HCT116 (cell line): ENCODE measurements around the gene TMEM184A. TPM values are rescaled to one million over a fixed set of nuclear protein-coding genes. Genes with fewer than 3 reads are reported as not detected.
A peak's percentile ranks its signal among the peaks of the same experiment; 100 is the strongest.

Experiments used
- ATAC-seq: fragments of 200-7000 bp; cut with Tn5 transposase; 2 replicates; pipeline ENCODE4 v1.9.1; 2020; ENCODE audit warnings: mild to moderate bottlenecking, moderate library complexity
- BruUV-seq: library from RNA; stranded (reverse); fragments of 400-500 nt; replicated peaks from 2 replicates; lab custom pipeline; 2021; lab: Mats Ljungman, UMichigan
- CTCF ChIA-PET: fragments of 300-600 bp; sonication (Branson Sonifier 250); formaldehyde crosslinking; loops from one replicate; lab custom pipeline; 2021; ENCODE audit warnings: antibody characterized with exemption; lab: Charles Lee
- POLR2A ChIA-PET: fragments of 300-600, 350-600 bp; sonication (Branson Sonifier 250); formaldehyde crosslinking; loops from one replicate; lab custom pipeline; 2021; ENCODE audit warnings: antibody characterized with exemption; lab: Charles Lee
- RAD21 ChIA-PET, 2 experiments: fragments of 300-600 bp; sonication (Branson Sonifier 250); formaldehyde crosslinking; loops; one replicate each; lab custom pipeline; 2023; ENCODE audit warnings: low total read pairs in 2 of 2; ENCODE audit not compliant: uncharacterized antibody in 2 of 2, unreplicated experiment in 2 of 2, low non-redundant PET in 1 of 2; lab: Charles Lee
- DNase-seq: peaks from one replicate; pipeline ENCODE4 v3.0.0-alpha.2; 2010; ENCODE audit warnings: low read depth, low spot score
- H2AFZ ChIP-seq: fragments of 200-600 bp; shearing (Covaris generic), sonication (generic); 2 replicates; pipeline ENCODE4 v1.6.1; 2017; ENCODE audit warnings: low read depth, mixed run types, mixed read lengths, antibody characterized with exemption, low read length; ENCODE audit not compliant: poor library complexity, severe bottlenecking
- H3K27ac ChIP-seq: 2 replicates; pipeline ENCODE4 v1.5.1; 2012; ENCODE audit warnings: low read depth, low read length
- H3K27me3 ChIP-seq: fragments of 200-600 bp; sonication (generic); 2 replicates; pipeline ENCODE4 v1.6.1; 2016; ENCODE audit warnings: mixed run types, low read length, mixed read lengths; ENCODE audit not compliant: insufficient read depth
- H3K36me3 ChIP-seq, 2 experiments: fragments of 200-500 bp in 1 of 2; fragments of 200-600 bp in 1 of 2; sonication (Bioruptor generic) in 1 of 2; sonication (generic) in 1 of 2; 2 replicates each; pipeline versions ENCODE4 v1.5.1 to v1.6.1; 2014 to 2016; ENCODE audit warnings: low read length in 2 of 2, inconsistent platforms in 1 of 2, mixed read lengths in 1 of 2, mixed run types in 1 of 2; ENCODE audit not compliant: insufficient read depth in 2 of 2, control insufficient read depth in 1 of 2
- H3K4me1 ChIP-seq, 2 experiments: fragments of 200-600 bp in 1 of 2; sonication (generic) in 1 of 2; 2 replicates each; pipeline versions ENCODE4 v1.5.1 to v1.6.1; 2012 to 2017; ENCODE audit warnings: low read length in 2 of 2, inconsistent platforms in 1 of 2, mild to moderate bottlenecking in 1 of 2, mixed read lengths in 1 of 2, mixed run types in 1 of 2, moderate library complexity in 1 of 2; ENCODE audit not compliant: insufficient read depth in 2 of 2, control insufficient read depth in 1 of 2
- H3K4me2 ChIP-seq: fragments of 200-600 bp; sonication (generic); 2 replicates; pipeline ENCODE4 v1.6.1; 2017; ENCODE audit warnings: mixed run types, low read length, mixed read lengths
- H3K4me3 ChIP-seq, 2 experiments: fragments of 200-600 bp in 1 of 2; sonication (generic) in 1 of 2; replicated peaks in 1 of 2; 2 replicates each; pipeline ENCODE4 v1.5.1; 2011 to 2016; ENCODE audit warnings: low read length in 2 of 2, control low read depth in 1 of 2, low read depth in 1 of 2, mild to moderate bottlenecking in 1 of 2, mixed read lengths in 1 of 2, mixed run types in 1 of 2
- H3K79me2 ChIP-seq: fragments of 200-600 bp; sonication (generic); 2 replicates; pipeline ENCODE4 v1.6.1; 2017; ENCODE audit warnings: mild to moderate bottlenecking, mixed run types, low read length, moderate library complexity, mixed read lengths; ENCODE audit not compliant: insufficient read depth
- H3K9ac ChIP-seq: fragments of 200-600 bp; sonication (generic); 2 replicates; pipeline ENCODE4 v1.6.1; 2016; ENCODE audit warnings: low read length, mixed read lengths
- H3K9me2 ChIP-seq: fragments of 200-600 bp; sonication (generic), shearing (Covaris generic); 2 replicates; pipeline ENCODE4 v1.6.1; 2017; ENCODE audit warnings: mixed run types, mild to moderate bottlenecking, moderate library complexity; ENCODE audit not compliant: insufficient read depth
- H3K9me3 ChIP-seq, 2 experiments: fragments of 200-500 bp in 1 of 2; fragments of 200-600 bp in 1 of 2; sonication (Bioruptor generic) in 1 of 2; sonication (generic) in 1 of 2; 2 replicates each; pipeline ENCODE4 v1.6.1; 2014 to 2017; ENCODE audit warnings: low read length in 2 of 2, mixed read lengths in 2 of 2, inconsistent platforms in 1 of 2, low read depth in 1 of 2, mild to moderate bottlenecking in 1 of 2, mixed run types in 1 of 2, moderate library complexity in 1 of 2; ENCODE audit not compliant: control insufficient read depth in 1 of 2, insufficient read depth in 1 of 2
- H4K20me1 ChIP-seq: fragments of 200-600 bp; sonication (generic), shearing (Covaris generic); 2 replicates; pipeline ENCODE4 v1.6.1; 2017; ENCODE audit warnings: mixed run types, mild to moderate bottlenecking, moderate library complexity; ENCODE audit not compliant: insufficient read depth
- CBX3 ChIP-seq: IDR thresholded peaks from 2 replicates; pipeline ENCODE4 v1.6.1; 2012; ENCODE audit warnings: low read depth
- CEBPB ChIP-seq: IDR thresholded peaks from 2 replicates; pipeline ENCODE4 v1.6.1; 2012; ENCODE audit warnings: low read depth
- CTCF ChIP-seq, 3 experiments: fragments of 200-600 bp in 1 of 3; sonication (generic) in 1 of 3; IDR thresholded peaks in 2 of 3; conservative IDR thresholded peaks in 1 of 3; 2 replicates each; pipeline ENCODE4 v1.5.1; 2012 to 2017; ENCODE audit warnings: low read depth in 2 of 3, low read length in 2 of 3, antibody characterized with exemption in 1 of 3, borderline replicate concordance in 1 of 3, control low read depth in 1 of 3, mild to moderate bottlenecking in 1 of 3, mixed read lengths in 1 of 3, mixed run types in 1 of 3, moderate library complexity in 1 of 3; ENCODE audit not compliant: insufficient read depth in 1 of 3
- ELF1 ChIP-seq: IDR thresholded peaks from 2 replicates; pipeline ENCODE4 v1.6.1; 2012; ENCODE audit warnings: low read depth, borderline replicate concordance
- EZH2 ChIP-seq: fragments of 200-600 bp; sonication (generic); IDR thresholded peaks from 2 replicates; pipeline ENCODE4 v1.6.1; 2017; ENCODE audit warnings: antibody characterized with exemption, mixed run types
- EZH2phosphoT487 ChIP-seq: fragments of 200-600 bp; IDR thresholded peaks from 2 replicates; pipeline ENCODE4 v1.6.1; 2018; ENCODE audit warnings: antibody characterized with exemption, borderline replicate concordance
- POLR2A ChIP-seq: IDR thresholded peaks from 2 replicates; pipeline ENCODE4 v1.7.0; 2011; ENCODE audit warnings: borderline replicate concordance; ENCODE audit not compliant: insufficient read depth, insufficient read length; ENCODE audit errors: extremely low read depth
- REST ChIP-seq: IDR thresholded peaks from 2 replicates; pipeline ENCODE4 v1.6.1; 2012; ENCODE audit warnings: low read depth
- SP1 ChIP-seq: IDR thresholded peaks from 2 replicates; pipeline ENCODE4 v1.6.1; 2012; ENCODE audit warnings: low read depth
- SRF ChIP-seq: IDR thresholded peaks from 2 replicates; pipeline ENCODE4 v1.6.1; 2012; ENCODE audit warnings: low read depth
- TCF7L2 ChIP-seq: IDR thresholded peaks from 2 replicates; pipeline ENCODE4 v1.7.0; 2011; ENCODE audit warnings: borderline replicate concordance, inconsistent platforms; ENCODE audit not compliant: insufficient read depth, insufficient read length; ENCODE audit errors: extremely low read depth
- YY1 ChIP-seq: IDR thresholded peaks from 2 replicates; pipeline ENCODE4 v1.6.1; 2011; ENCODE audit warnings: low read length, low read depth, moderate library complexity, mild to moderate bottlenecking; ENCODE audit not compliant: insufficient replicate concordance; ENCODE audit errors: extremely low read depth
- ZBTB33 ChIP-seq: IDR thresholded peaks from 2 replicates; pipeline ENCODE4 v1.6.1; 2011; ENCODE audit warnings: mild to moderate bottlenecking, low read length, moderate library complexity; ENCODE audit not compliant: insufficient replicate concordance; ENCODE audit errors: extremely low read depth
- ZFX ChIP-seq: fragments of 450-650 bp; IDR thresholded peaks from 2 replicates; pipeline ENCODE4 v1.6.1; 2017
- ZNF274 ChIP-seq: fragments of 200-500 bp; sonication (Bioruptor generic); IDR thresholded peaks from 2 replicates; pipeline ENCODE4 v1.6.1; 2014; ENCODE audit warnings: mild to moderate bottlenecking, low read depth, low read length, inconsistent platforms
- intact Hi-C: fragments of 100-400 bp; cut with micrococcal nuclease; formaldehyde crosslinking; loops from 2 replicates; pipeline ENCODE4 v1.10.0; 2022
- total RNA-seq: library from RNA; stranded (reverse); gene quantifications from one replicate; pipeline ENCODE4 v1.2.1, GENCODE V29; 2021; ENCODE audit not compliant: unreplicated experiment

TMEM184A gene
- total RNA-seq, 1 experiment from 2014 or later = 34.8 TPM

GRCh38 chr7:1535100-1535458 lies 20.9 kb downstream of the TMEM184A start:
- ATAC-seq (no peak), DNase-seq (no peak)
- Histone ChIP-seq H3K4me3 (no peak overlapping the region), H3K79me2 (peaks cover 90% of the 10 kb centered on the region), H3K27ac (peak overlapping the region; percentile 28; the same call in 1 of the 2 replicates), H3K9me2 (no peaks in the 10 kb centered on the region), H3K4me1 (peaks cover 54 to 73% of the 10 kb centered on the region in 2 experiments), H4K20me1 (no peaks in the 10 kb centered on the region; the same call in 1 of the 2 replicates), H3K36me3 (peaks cover 8 to 18% of the 10 kb centered on the region in 2 experiments; a peak in 3 of 4 replicates), H3K9ac (no peak overlapping the region), H2AFZ (no peak overlapping the region), H3K4me2 (no peak overlapping the region), H3K9me3 (no peaks in the 10 kb centered on the region), H3K27me3 (no peaks in the 10 kb centered on the region)
- ChIA-PET RAD21 (no interaction called here), CTCF (no interaction called here), POLR2A (interaction anchor here (0.7 kb wide), 1 partner anchor 24 kb away, joined by 3 read pairs; no protein-coding TSS in a partner anchor)
- TF ChIP-seq ZBTB33 (no peak), ZNF274 (no peak), SP1 (no peak), YY1 (no peak), CTCF (IDR thresholded peaks at IDR 0.05 in 2 of 3, conservative IDR thresholded peaks at IDR 0.05 in 1 of 3; ENCODE audit: borderline replicate concordance in 1 of 3, insufficient read depth in 1 of 3, low read depth in 2 of 3, low read length in 2 of 3) (no peak), POLR2A (no peak), EZH2phosphoT487 (no peak), TCF7L2 (no peak), CEBPB (no peak), REST (no peak), ZFX (no peak), SRF (no peak), ELF1 (no peak), CBX3 (no peak), EZH2 (no peak)
- intact Hi-C loops = no loop called here
- BruUV-seq = no TSS peak
